ENCODE measurements around the gene MRPL48.
"Not testable (repeated sequence)": the region's sequence is repeated elsewhere in the genome, so short reads cannot be mapped to it uniquely, and the experiment has no call there.

The MRPL48 gene

DNA sequence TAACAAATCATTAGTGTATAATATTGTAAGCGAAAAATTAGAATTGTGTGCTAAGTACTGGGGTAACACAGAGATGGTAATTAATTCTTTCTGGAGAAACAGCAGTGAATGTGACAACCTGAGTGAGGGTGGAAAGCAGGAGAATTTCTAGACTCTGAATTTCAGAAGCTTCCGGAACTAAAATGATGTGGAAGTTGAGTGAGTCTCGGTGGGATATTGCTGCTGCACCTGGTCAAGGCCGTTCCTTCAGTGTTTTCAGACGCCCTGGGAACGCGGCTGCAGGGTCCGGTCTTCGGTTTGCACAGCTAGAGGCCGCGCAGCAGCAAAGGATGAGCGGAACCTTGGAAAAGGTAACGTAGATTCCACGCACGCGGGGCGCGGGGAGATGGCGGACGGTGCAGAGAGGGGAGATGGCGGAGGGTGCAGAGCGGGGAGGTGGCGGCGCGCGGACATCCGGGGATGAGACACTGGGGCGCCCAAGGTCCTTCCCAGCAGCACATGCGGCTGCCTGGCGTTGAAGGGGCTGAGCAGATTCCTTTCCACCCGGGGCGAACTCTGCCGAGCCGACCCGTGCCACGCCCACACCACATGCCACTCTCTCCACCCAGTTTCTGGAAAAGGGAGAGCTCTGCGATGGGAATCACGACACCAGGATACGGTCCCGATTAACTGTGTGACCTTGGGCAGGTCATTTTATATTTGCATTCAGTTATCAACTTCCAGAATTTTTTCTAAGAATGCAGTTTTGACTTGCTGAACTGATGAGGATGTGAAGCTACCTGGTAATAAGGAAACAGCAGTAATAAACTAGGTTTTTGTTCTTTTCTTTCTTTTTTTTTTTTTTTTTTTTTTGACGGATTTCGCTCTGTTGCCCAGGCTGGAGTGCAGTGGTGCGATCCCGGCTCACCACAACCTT is at the start of gene MRPL48:
TSS of gene MRPL48 (plus strand) at position 232 of the 916 bp plus-strand sequence. CDS start at position 330, 98 bp downstream.
- peak; percentile 95 for DNase-seq

- no peak for DNase-seq
These were observed 44.6 kb upstream of the MRPL48 start for GRCh38 chr11:73743045-73743444.

- no peak for DNase-seq
These were observed 41.0 kb upstream of the MRPL48 start for GRCh38 chr11:73746701-73747100.

DNA sequence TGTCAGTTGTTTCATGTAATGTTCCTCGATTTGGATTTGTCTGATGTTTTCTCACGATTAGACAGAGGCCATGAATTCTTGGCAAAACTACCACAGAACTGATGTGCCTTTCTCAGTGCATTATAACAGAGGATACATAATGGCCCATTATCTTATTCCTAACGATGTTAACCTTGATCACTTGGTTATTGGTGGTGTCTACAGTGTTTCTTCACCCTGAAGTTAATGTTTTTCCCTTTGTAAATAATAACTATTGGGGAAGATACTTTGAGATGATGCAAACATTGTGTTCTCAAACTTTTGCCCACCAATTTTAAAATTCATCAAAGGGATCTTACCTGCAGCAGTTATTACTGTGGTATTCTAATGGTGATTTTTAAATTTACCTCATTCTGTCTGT is 39.9 kb upstream of the MRPL48 start:
- no peak for DNase-seq

GRCh38 chr11:73748300-73748699 is 39.4 kb upstream of the MRPL48 start:
- no peak for DNase-seq

- DNase-seq = no peak
These were observed 38.6 kb upstream of the MRPL48 start for GRCh38 chr11:73749118-73749517.

DNA sequence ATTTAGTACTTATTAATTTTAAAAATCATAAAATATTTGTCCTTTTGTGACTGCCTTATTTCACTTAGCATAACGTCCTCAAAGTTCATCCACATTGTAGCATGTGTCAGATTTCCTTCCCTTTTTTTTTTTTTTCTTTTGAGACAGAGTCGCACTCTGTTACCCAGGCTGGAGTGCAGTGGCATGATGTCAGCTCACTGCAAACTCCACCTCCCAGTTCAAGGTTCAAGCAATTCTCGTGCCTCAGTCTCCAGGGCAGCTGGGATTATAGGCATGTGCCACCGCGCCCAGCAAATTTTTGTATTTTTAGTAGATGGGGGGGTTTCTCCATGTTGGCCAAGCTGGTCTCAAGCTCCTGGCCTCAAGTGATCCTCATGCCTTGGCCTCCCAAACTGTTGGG is 37.4 kb upstream of the MRPL48 start:
- no peak for DNase-seq

DNA sequence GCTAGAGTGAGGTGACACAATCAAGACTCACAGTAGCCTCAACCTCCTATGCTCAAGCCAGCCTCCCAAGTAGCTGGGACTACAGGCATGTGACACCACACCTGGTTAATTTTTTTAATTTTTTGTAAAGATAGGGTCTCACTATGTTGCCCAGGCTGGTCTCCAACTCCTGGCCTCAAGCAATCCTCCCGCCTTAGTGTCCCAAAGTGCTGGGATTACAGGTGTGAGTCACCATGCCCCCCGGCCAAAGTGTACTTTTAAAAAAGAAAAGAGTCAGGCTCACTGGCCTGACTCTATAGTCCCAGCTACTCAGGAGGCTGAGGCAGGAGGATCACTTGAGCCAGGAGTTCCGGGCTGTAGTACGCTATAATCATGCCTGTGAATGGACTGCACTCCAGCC is 36.8 kb upstream of the MRPL48 start:
- not testable (repeated sequence) for DNase-seq

DNA sequence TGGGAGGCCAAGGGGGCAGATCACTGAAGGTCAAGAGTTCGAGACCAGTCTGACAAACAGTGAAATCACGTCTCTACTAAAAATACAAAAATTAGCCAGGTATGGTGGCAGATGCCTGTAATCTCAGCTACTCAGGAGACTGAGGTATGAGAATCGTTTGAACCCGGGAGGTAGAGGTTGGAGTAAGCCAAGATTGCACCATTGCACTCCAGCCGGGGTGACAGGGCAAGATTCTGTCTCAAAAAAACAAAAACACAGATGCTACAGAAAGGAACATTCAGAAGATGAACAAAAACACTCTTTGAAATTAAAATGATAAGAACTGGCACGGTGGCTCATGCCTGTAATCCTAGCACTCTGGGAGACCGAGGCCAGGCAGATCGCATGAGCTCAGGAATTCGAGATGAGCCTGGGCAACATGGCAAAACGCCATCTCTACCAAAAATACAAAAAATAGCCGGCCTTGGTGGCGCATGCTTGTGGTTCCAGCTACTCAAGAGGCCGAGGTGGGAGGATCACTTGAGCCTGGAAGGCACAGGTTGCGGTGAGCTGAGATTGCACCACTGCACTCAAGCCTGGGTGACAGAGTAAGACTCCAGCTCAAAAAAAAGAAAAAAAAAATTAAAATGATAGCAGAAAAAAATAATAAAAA is 35.3 kb upstream of the MRPL48 start:
- DNase-seq = no peak

GRCh38 chr11:73752903-73753302 is 34.8 kb upstream of the MRPL48 start:
- no peak for DNase-seq

GRCh38 chr11:73753938-73754337 is 33.7 kb upstream of the MRPL48 start:
- DNase-seq = no peak

DNA sequence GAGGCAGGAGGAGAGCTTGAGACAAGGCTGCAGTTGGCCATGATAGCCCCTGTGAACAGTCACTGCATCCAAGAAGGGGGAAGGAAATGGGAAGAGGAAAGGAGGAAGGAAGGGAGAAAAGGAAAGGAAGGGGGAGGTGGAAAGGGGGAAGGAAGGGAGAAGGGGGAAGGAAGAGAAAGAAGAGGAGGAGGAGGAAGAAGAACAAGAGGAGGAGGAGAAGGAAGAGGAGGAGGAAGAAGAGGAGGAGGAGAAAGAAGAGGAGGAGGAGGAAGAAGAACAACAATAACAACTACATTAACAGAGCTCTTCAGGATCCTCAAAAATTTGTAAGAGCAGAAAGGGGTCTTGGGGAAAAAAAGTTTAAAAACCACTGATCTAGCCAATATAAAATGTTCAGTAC is 32.0 kb upstream of the MRPL48 start:
- no peak for DNase-seq

DNA sequence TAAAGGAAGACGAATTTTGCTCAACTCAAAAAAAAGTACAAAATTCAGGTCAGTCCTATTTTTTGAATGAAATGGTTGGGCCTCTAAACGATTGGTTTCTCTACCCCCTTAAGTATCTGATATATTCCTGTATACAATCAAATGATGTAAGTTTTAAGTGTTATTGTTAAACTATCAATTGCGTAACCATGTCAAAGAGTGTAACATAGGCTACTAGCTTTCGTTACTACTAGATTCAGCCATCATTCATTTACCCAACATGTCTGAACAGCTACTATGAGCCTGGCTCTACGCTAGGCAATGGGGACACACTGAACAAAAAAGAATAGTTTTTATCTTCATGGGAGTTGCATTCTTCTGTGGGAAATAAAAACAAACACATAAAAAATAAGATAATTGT is 30.1 kb upstream of the MRPL48 start:
- DNase-seq = no peak

GRCh38 chr11:73758451-73758850 is 29.2 kb upstream of the MRPL48 start:
- no peak for DNase-seq

- peak; percentile 23 for DNase-seq
These were observed 28.0 kb upstream of the MRPL48 start for GRCh38 chr11:73759610-73760134.

DNA sequence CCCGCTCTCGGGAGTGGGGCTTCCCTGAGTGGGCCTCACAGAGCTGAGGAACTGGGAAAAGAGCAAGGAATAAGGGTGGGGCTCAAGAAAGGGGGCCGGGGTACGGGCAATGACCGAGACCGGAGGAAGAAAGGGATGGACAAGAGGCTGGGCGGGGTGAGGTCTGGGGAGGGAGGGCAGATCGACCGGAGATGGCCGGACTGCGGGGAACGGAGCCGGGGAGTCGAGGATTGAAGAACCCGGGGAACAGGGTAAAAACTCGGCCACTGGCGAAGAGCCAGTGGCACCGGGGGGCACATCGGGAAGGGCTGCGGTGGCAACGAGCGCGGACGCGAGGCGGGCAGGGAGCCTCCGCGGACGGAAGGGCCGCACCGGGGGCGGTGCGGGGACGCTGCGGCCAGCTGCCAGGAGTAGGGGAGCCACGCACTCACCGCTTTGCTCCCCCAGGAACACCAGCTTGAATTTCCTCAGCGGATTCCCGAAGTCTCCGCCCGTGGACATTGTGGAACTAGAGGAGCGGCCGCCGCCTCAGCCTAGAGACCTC is 27.5 kb upstream of the MRPL48 start:
- DNase-seq = no peak

GRCh38 chr11:73760679-73761402 is 26.8 kb upstream of the MRPL48 start, which contains the start of gene RAB6A:
RAB6A (minus strand) TSS chr11:73761074; CDS start chr11:73760635, 439 bp downstream.
- peak; percentile 99 for DNase-seq

GRCh38 chr11:73761403-73761945 is 26.2 kb upstream of the MRPL48 start:
- DNase-seq = no peak

DNA sequence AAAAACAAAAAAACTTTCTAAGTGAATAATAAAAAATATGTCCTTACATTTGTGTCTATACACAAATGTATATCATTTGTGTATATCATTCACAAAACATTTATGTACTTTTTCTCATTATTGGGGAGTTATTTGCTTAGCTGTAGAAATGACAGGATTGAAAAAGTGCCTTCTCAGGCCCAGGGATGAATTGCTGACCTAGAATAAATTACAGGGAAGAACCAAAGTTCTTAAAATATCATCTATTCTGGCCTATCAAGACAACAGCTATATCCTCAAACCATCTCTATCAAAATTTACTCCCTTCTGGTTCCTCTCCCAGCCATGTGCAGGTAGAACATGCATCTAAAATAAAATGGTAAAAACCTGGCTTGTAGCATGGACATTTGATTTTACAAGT is 24.9 kb upstream of the MRPL48 start:
- no peak for DNase-seq

GRCh38 chr11:73766763-73767162 is 20.9 kb upstream of the MRPL48 start:
- DNase-seq = no peak

DNA sequence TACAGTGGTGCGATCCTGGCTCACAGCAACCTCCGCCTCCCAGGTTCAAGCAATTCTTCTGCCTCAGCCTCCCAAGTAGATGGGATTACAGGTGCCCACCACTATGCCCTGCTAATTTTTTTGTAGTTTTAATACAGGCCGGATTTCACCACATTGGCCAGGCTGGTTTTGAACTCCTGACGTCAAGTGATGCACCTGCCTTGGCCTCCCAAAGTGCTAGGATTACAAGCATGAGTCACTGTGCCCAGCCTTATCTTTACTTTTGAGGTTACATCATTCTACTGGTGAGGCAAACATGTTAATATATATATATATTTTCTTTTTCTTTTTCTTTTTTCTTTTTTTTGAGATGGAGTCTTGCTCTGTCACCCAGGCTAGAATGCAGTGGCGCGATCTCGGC is 16.9 kb upstream of the MRPL48 start:
- not testable (repeated sequence) for DNase-seq

GRCh38 chr11:73779084-73779902 is 8.4 kb upstream of the MRPL48 start:
- peak; percentile 100 for DNase-seq
